D721Med (cell line): Measurements from ENCODE around the gene SMC1B.

Source experiments
- DNase-seq: peaks from one replicate; pipeline ENCODE4 v3.0.0; 2011; ENCODE audit warnings: low spot score; ENCODE audit not compliant: insufficient read length
- FAIRE-seq: peaks from 2 replicates; lab custom pipeline; 2011; peaks lifted over from hg19 to GRCh38; lab: Jason Lieb, UNC
- CTCF ChIP-seq: IDR thresholded peaks from 2 replicates; pipeline ENCODE4 v1.5.1; 2012; ENCODE audit warnings: mild to moderate bottlenecking, control low read depth; ENCODE audit not compliant: insufficient read depth; ENCODE audit errors: missing control alignments

SMC1B gene

GRCh38 chr22:45429424-45429823 is 16.0 kb upstream of the SMC1B start:
- TF ChIP-seq CTCF: no peak
- DNase-seq (no peak), FAIRE-seq (no peak)

- TF ChIP-seq CTCF: no peak
- no peak for DNase-seq
- no peak for FAIRE-seq
Observed at GRCh38 chr22:45428391-45429385, 15.3 kb upstream of the SMC1B start.

- FAIRE-seq: no peak
- DNase-seq: no peak
- no peak for TF ChIP-seq CTCF
Observed at GRCh38 chr22:45427114-45427513, 13.7 kb upstream of the SMC1B start.

- DNase-seq (no peak), FAIRE-seq (no peak)
- TF ChIP-seq CTCF: no peak
Observed at GRCh38 chr22:45426387-45426786, 13.0 kb upstream of the SMC1B start.

GRCh38 chr22:45425531-45426265 is 12.3 kb upstream of the SMC1B start:
- TF ChIP-seq CTCF: no peak
- FAIRE-seq (no peak), DNase-seq (no peak)

- no peak for FAIRE-seq
- TF ChIP-seq CTCF: no peak
- no peak for DNase-seq
Observed at GRCh38 chr22:45425101-45425500, 11.7 kb upstream of the SMC1B start.

- TF ChIP-seq CTCF: no peak
- FAIRE-seq (no peak), DNase-seq (no peak)
Observed at GRCh38 chr22:45424241-45424731, 10.9 kb upstream of the SMC1B start.
